A549 (cell line): ENCODE data around the gene SEMA3E. TPM values are rescaled to one million over a fixed set of nuclear protein-coding genes. Genes with fewer than 3 reads are reported as not detected.

Experiments
- ATAC-seq, 2 experiments: fragments of 200-7000 bp in 1 of 2; fragments of >200 bp in 1 of 2; cut with Nextera tagmentation in 1 of 2; cut with Tn5 transposase in 1 of 2; 3 replicates each; pipeline versions ENCODE4 v1.8.0 to v1.9.1; 2018 to 2020; ENCODE audit warnings: mild to moderate bottlenecking in 1 of 2, moderate library complexity in 1 of 2
- CTCF ChIA-PET: fragments of 300-600 bp; sonication (Branson Sonifier 250); formaldehyde crosslinking; extraction: SDS; loops from one replicate; lab custom pipeline; 2021; ENCODE audit warnings: antibody characterized with exemption, inconsistent platforms; lab: Yijun Ruan, JAX
- POLR2A ChIA-PET: fragments of 350-600 bp; formaldehyde crosslinking; extraction: SDS; loops from one replicate; lab custom pipeline; 2021; ENCODE audit warnings: antibody characterized with exemption, inconsistent platforms; lab: Yijun Ruan, JAX
- DNase-seq, 2 experiments: peaks; one replicate each; pipeline versions ENCODE4 v3.0.0 to v3.0.0-alpha.2; 2011 to 2016; ENCODE audit warnings: low read depth in 1 of 2, low spot score in 1 of 2
- FAIRE-seq: peaks from 2 replicates; lab custom pipeline; 2011; peaks lifted over from hg19 to GRCh38; lab: Jason Lieb, UNC
- H3K27ac ChIP-seq, 2 experiments: fragments of >200 bp; sonication (Bioruptor Twin); formaldehyde crosslinking; 3 replicates each; pipeline ENCODE4 v1.5.1; 2016 to 2017
- H3K4me1 ChIP-seq: fragments of >200 bp; sonication (Bioruptor Twin); formaldehyde crosslinking; 3 replicates; pipeline ENCODE4 v1.6.1; 2016
- H3K4me2 ChIP-seq: fragments of >200 bp; sonication (Bioruptor Twin); formaldehyde crosslinking; 3 replicates; pipeline ENCODE4 v1.6.1; 2016
- H3K4me3 ChIP-seq: fragments of >200 bp; sonication (Bioruptor Twin); formaldehyde crosslinking; 3 replicates; pipeline ENCODE4 v1.5.1; 2016
- H3K9me3 ChIP-seq: fragments of >200 bp; sonication (Bioruptor Twin); formaldehyde crosslinking; 3 replicates; pipeline ENCODE4 v1.6.1; 2016
- BHLHE40 ChIP-seq: IDR thresholded peaks from 2 replicates; pipeline ENCODE4 v1.6.1; 2012; ENCODE audit warnings: low read depth, low read length, inconsistent platforms
- CBX8 ChIP-seq: fragments of 200-600 bp; sonication (generic); IDR thresholded peaks from 2 replicates; pipeline ENCODE4 v1.6.1; 2016
- CHD2 ChIP-seq: fragments of 150-350 bp; IDR thresholded peaks from 2 replicates; pipeline ENCODE4 v1.6.1; 2014; ENCODE audit warnings: low read length; ENCODE audit not compliant: partially characterized antibody
- ESRRA ChIP-seq: fragments of 150-350 bp; IDR thresholded peaks from 2 replicates; pipeline ENCODE4 v1.6.1; 2014; ENCODE audit warnings: mild to moderate bottlenecking, low read length, borderline replicate concordance
- FOSB ChIP-seq: fragments of 250-450 bp; sonication (Bioruptor Pico); IDR thresholded peaks from 2 replicates; pipeline ENCODE4 v1.5.0; 2020; ENCODE audit warnings: mild to moderate bottlenecking, moderate library complexity
- FOXS1 ChIP-seq: fragments of 250-450 bp; sonication (Bioruptor Pico); IDR thresholded peaks from 2 replicates; pipeline ENCODE4 v1.5.0; 2020; ENCODE audit warnings: mild to moderate bottlenecking, moderate library complexity
- HDAC2 ChIP-seq: fragments of 200-600 bp; sonication (generic); IDR thresholded peaks from 2 replicates; pipeline ENCODE4 v1.6.1; 2016
- HOXB5 ChIP-seq: fragments of 250-450 bp; sonication (Bioruptor Pico); IDR thresholded peaks from 2 replicates; pipeline ENCODE4 v1.5.0; 2020; ENCODE audit warnings: mild to moderate bottlenecking, moderate library complexity
- JUNB ChIP-seq: fragments of >200 bp; sonication (Bioruptor Twin); formaldehyde crosslinking; IDR thresholded peaks from 2 replicates; pipeline ENCODE4 v1.6.1; 2016
- KDM5A ChIP-seq: fragments of 200-600 bp; sonication (generic); IDR thresholded peaks from 2 replicates; pipeline ENCODE4 v1.6.1; 2016; ENCODE audit warnings: antibody characterized with exemption, mild to moderate bottlenecking
- MAFK ChIP-seq: fragments of 450-650 bp; IDR thresholded peaks from 2 replicates; pipeline ENCODE4 v1.6.1; 2014; ENCODE audit not compliant: partially characterized antibody
- RARB ChIP-seq: fragments of 250-450 bp; sonication (Bioruptor Pico); IDR thresholded peaks from 2 replicates; pipeline ENCODE4 v1.8.0; 2021; ENCODE audit warnings: mild to moderate bottlenecking, moderate library complexity
- RCOR1 ChIP-seq: fragments of 150-350 bp; IDR thresholded peaks from 2 replicates; pipeline ENCODE4 v1.6.1; 2014; ENCODE audit warnings: antibody characterized with exemption, low read length, low read depth
- TP53 ChIP-seq: fragments of 250-450 bp; sonication (Bioruptor Pico); IDR thresholded peaks from 2 replicates; pipeline ENCODE4 v1.5.0; 2021; ENCODE audit warnings: mild to moderate bottlenecking, moderate library complexity
- ZC3H11A ChIP-seq: fragments of 450-650 bp; IDR thresholded peaks from 2 replicates; pipeline ENCODE4 v1.6.1; 2014; ENCODE audit warnings: antibody characterized with exemption, mild to moderate bottlenecking
- ZSCAN20 ChIP-seq: fragments of 250-450 bp; sonication (Bioruptor Pico); IDR thresholded peaks from 2 replicates; pipeline ENCODE4 v1.8.0; 2022; ENCODE audit warnings: mild to moderate bottlenecking, moderate library complexity
- WGBS: methylation state at CpG from one replicate; pipeline ENCODE4 v1.1.6; 2017; ENCODE audit errors: missing lambda C conversion rate; 5-methylcytosine and 5-hydroxymethylcytosine counted together
- polyA plus RNA-seq, 4 experiments: library from polyadenylated mRNA; depleted of rRNA in 3 of 4; stranded (reverse); fragments of >200 nt; fragmentation: RNase III in 1 of 4; extraction: RNeasy Plus Mini Kit Qiagen cat#74134 plus additional on column Dnase treatment in 1 of 4; gene quantifications; 2 replicates in 3 of 4; 3 replicates in 1 of 4; pipeline ENCODE4 v1.2.3, GENCODE V29; 2011 to 2017
- TF ChIP-seq, protein P1 (sequence below): fragments of 200-600 bp; sonication (generic); IDR thresholded peaks from 2 replicates; pipeline ENCODE4 v1.6.1; 2016; ENCODE audit warnings: antibody characterized with exemption, mild to moderate bottlenecking, moderate library complexity
- TF ChIP-seq, protein P2 (sequence below): IDR thresholded peaks from 2 replicates; pipeline ENCODE4 v1.6.1; 2012
- TF ChIP-seq, protein P3 (sequence below): fragments of 150-350 bp; IDR thresholded peaks from 2 replicates; pipeline ENCODE4 v1.6.1; 2014; ENCODE audit warnings: low read depth, mild to moderate bottlenecking, low read length
- TF ChIP-seq, protein P4 (sequence below): fragments of >200 bp; sonication (Bioruptor Twin); formaldehyde crosslinking; IDR thresholded peaks from 3 replicates; pipeline ENCODE4 v1.6.1; 2016
- TF ChIP-seq, protein P5 (sequence below): IDR thresholded peaks from 2 replicates; pipeline ENCODE4 v1.6.1; 2012
- TF ChIP-seq, protein P6 (sequence below): fragments of 250-450 bp; sonication (Bioruptor Pico); IDR thresholded peaks from 2 replicates; pipeline ENCODE4 v1.5.0; 2020; ENCODE audit warnings: low read depth, mild to moderate bottlenecking, moderate library complexity

The SEMA3E gene
- polyA plus RNA-seq, 2 of the 4 experiments (the other 2 are of a cell fraction), result 1.4 to 2.3 TPM

DNA sequence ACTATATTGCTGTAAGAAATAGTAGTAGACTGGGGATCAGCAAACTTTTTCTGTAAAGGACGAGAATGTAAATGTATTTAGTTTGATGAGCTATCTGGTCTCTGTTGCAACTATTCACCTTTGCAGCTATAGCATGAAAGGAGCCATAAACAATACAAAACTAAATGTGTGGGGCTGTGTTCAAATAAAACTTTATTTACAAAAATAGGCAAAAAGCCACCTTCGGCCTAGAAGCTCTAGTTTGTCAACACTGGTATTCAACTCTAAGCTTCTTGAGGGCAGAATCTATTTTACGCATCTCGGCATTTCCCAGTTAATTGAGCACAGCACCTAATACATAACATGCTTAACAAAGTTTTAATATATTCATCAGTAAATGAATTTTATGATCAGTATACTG, 181.4 kb downstream of the SEMA3E start:
- ATAC-seq, result no peak
- no peak for TF ChIP-seq RCOR1
- TF ChIP-seq CHD2, result no peak
- no peak for TF ChIP-seq CBX8
- no peak for TF ChIP-seq ZC3H11A
- TF ChIP-seq TP53, result no peak
- TF ChIP-seq, protein P1, sequence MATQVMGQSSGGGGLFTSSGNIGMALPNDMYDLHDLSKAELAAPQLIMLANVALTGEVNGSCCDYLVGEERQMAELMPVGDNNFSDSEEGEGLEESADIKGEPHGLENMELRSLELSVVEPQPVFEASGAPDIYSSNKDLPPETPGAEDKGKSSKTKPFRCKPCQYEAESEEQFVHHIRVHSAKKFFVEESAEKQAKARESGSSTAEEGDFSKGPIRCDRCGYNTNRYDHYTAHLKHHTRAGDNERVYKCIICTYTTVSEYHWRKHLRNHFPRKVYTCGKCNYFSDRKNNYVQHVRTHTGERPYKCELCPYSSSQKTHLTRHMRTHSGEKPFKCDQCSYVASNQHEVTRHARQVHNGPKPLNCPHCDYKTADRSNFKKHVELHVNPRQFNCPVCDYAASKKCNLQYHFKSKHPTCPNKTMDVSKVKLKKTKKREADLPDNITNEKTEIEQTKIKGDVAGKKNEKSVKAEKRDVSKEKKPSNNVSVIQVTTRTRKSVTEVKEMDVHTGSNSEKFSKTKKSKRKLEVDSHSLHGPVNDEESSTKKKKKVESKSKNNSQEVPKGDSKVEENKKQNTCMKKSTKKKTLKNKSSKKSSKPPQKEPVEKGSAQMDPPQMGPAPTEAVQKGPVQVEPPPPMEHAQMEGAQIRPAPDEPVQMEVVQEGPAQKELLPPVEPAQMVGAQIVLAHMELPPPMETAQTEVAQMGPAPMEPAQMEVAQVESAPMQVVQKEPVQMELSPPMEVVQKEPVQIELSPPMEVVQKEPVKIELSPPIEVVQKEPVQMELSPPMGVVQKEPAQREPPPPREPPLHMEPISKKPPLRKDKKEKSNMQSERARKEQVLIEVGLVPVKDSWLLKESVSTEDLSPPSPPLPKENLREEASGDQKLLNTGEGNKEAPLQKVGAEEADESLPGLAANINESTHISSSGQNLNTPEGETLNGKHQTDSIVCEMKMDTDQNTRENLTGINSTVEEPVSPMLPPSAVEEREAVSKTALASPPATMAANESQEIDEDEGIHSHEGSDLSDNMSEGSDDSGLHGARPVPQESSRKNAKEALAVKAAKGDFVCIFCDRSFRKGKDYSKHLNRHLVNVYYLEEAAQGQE, result no peak
- no peak for TF ChIP-seq RARB (CRISPR knock-in tag)
- no peak for TF ChIP-seq ESRRA
- TF ChIP-seq JUNB, result no peak
- TF ChIP-seq, protein P2, sequence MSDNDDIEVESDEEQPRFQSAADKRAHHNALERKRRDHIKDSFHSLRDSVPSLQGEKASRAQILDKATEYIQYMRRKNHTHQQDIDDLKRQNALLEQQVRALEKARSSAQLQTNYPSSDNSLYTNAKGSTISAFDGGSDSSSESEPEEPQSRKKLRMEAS, result no peak
- TF ChIP-seq, protein P3, sequence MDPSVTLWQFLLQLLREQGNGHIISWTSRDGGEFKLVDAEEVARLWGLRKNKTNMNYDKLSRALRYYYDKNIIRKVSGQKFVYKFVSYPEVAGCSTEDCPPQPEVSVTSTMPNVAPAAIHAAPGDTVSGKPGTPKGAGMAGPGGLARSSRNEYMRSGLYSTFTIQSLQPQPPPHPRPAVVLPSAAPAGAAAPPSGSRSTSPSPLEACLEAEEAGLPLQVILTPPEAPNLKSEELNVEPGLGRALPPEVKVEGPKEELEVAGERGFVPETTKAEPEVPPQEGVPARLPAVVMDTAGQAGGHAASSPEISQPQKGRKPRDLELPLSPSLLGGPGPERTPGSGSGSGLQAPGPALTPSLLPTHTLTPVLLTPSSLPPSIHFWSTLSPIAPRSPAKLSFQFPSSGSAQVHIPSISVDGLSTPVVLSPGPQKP, result no peak
- no peak for TF ChIP-seq BHLHE40
- TF ChIP-seq, protein P4, sequence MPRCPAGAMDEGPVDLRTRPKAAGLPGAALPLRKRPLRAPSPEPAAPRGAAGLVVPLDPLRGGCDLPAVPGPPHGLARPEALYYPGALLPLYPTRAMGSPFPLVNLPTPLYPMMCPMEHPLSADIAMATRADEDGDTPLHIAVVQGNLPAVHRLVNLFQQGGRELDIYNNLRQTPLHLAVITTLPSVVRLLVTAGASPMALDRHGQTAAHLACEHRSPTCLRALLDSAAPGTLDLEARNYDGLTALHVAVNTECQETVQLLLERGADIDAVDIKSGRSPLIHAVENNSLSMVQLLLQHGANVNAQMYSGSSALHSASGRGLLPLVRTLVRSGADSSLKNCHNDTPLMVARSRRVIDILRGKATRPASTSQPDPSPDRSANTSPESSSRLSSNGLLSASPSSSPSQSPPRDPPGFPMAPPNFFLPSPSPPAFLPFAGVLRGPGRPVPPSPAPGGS, result no peak
- no peak for TF ChIP-seq HOXB5 (CRISPR knock-in tag)
- TF ChIP-seq FOXS1 (CRISPR knock-in tag), result no peak
- TF ChIP-seq, protein P5, sequence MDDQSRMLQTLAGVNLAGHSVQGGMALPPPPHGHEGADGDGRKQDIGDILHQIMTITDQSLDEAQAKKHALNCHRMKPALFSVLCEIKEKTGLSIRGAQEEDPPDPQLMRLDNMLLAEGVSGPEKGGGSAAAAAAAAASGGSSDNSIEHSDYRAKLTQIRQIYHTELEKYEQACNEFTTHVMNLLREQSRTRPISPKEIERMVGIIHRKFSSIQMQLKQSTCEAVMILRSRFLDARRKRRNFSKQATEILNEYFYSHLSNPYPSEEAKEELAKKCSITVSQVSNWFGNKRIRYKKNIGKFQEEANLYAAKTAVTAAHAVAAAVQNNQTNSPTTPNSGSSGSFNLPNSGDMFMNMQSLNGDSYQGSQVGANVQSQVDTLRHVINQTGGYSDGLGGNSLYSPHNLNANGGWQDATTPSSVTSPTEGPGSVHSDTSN, result no peak
- TF ChIP-seq HDAC2, result no peak
- no peak for TF ChIP-seq KDM5A
- TF ChIP-seq, protein P6, sequence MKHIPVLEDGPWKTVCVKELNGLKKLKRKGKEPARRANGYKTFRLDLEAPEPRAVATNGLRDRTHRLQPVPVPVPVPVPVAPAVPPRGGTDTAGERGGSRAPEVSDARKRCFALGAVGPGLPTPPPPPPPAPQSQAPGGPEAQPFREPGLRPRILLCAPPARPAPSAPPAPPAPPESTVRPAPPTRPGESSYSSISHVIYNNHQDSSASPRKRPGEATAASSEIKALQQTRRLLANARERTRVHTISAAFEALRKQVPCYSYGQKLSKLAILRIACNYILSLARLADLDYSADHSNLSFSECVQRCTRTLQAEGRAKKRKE (CRISPR knock-in tag), result no peak
- no peak for TF ChIP-seq ZSCAN20 (CRISPR knock-in tag)
- POLR2A ChIA-PET, result no interaction called here

DNA sequence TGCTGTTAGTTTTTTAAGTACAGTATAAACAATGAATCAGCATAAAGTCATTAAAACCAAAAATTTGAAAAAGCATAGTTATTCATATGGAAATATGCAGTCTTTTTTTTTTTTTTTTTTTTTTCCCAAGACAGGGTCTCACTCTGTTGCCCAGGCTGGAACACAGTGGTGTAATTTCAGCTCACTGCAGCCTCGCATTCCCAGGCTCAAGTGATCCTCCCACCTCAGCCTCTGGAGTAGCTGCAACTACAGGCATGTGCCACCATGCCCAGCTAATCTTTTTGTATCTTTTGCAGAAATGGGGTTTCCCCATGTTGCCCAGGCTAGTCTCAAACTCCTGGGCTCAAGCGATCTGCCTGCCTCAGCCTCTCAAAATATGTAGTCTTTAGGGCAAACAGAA, 182.0 kb downstream of the SEMA3E start:
- Histone ChIP-seq H3K4me1 (peaks cover 33% of the 10 kb centered on the region), H3K9me3 (no peaks in the 10 kb centered on the region), H3K4me2 (no peak overlapping the region), H3K4me3 (no peak overlapping the region), H3K27ac (peak overlapping the region; percentile 42 to 46; a peak in 5 of 6 replicates)
- ATAC-seq (no peak), FAIRE-seq (no peak), DNase-seq (no peak)
- no peak for TF ChIP-seq FOSB
- no peak for TF ChIP-seq HOXB5 (CRISPR knock-in tag)
- peak; percentile 32 for TF ChIP-seq MAFK
- CTCF ChIA-PET, result no interaction called here
- WGBS, result 91% methylated on average over 2 of the region's 2 CpGs
- POLR2A ChIA-PET, result no interaction called here

More for the DNA sequence above, 181.4 kb downstream of the SEMA3E start:
- FAIRE-seq, result no peak
- Histone ChIP-seq H3K4me3 (no peak overlapping the region), H3K27ac (peak overlapping the region; percentile 3 to 27; a peak in 2 of 6 replicates), H3K4me1 (peaks cover 33% of the 10 kb centered on the region), H3K9me3 (no peaks in the 10 kb centered on the region), H3K4me2 (peak overlapping the region; percentile 77; the same call in 2 of the 3 replicates)
- WGBS, result 95% methylated on average over 4 of the region's 4 CpGs
- CTCF ChIA-PET, result interaction anchor here (0.6 to 1.0 kb wide), 2 partner anchors 12 to 58 kb away, joined by 3 to 4 read pairs; no protein-coding TSS in a partner anchor
- DNase-seq, result no peak
